GM19351 (cell line): ENCODE results near the gene SDHAF3.
"Not testable (repeated sequence)": the region's sequence is repeated elsewhere in the genome, so short reads cannot be mapped to it uniquely, and the experiment has no call there.

Experiments
- ATAC-seq: cut with Tn5 transposase; IDR thresholded peaks from one replicate; pipeline ENCODE4 v1.9.1; 2021; ENCODE audit warnings: mild to moderate bottlenecking, moderate library complexity; ENCODE audit not compliant: unreplicated experiment

SDHAF3 gene

DNA sequence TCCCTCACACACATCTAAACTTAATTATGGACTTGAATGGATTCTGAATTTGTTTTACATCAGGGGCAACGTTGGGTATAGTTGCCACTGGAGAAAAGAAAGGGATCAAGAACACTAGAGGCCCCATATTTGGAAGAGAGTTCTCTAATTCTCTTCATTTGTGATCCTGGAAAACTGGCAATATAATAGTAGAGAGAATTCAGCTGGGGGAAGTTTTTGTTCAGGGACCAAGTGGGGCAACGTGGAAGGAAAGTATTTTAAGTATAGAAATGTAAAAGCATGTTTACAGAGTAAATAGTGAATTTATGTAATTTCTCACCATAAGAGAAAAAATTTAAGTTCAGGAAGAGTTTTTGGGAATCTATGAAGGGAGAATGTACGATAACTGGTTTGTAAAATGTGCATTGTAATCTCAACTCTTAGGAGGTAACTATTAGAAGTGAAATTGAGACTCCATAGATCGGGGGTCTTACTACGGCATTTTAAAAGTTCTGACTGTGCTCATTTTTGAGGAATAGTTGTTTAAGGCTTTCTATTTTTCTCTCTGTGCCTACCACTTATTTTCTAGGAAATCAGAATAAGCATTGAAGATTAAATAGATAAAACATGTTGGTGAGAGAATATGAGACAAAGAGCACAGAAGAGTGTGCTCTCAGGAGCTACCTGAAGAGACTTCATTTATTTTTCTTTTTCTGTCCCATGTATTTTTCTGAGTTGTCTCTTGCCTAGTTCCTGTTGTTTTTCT is 3.4 kb downstream of the SDHAF3 start:
- ATAC-seq: no peak

DNA sequence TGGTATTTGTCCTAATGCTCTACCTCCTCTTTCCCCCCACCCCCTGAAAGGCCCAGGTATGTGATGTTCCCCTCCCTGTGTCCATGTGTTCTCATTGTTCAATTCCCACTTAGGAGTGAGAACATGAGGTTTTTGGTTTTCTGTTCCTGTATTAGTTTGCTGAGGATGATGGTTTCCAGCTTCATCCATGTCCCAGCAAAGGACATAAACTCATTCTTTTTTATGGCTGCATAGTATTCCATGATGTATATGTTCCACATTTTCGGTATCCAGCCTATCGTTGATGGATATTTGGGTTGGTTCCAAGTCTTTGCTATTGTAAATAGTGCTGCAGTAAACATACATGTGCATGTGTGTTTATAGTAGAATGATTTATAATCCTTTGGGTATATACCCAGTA is 5.6 kb downstream of the SDHAF3 start:
- ATAC-seq: not testable (repeated sequence)

DNA sequence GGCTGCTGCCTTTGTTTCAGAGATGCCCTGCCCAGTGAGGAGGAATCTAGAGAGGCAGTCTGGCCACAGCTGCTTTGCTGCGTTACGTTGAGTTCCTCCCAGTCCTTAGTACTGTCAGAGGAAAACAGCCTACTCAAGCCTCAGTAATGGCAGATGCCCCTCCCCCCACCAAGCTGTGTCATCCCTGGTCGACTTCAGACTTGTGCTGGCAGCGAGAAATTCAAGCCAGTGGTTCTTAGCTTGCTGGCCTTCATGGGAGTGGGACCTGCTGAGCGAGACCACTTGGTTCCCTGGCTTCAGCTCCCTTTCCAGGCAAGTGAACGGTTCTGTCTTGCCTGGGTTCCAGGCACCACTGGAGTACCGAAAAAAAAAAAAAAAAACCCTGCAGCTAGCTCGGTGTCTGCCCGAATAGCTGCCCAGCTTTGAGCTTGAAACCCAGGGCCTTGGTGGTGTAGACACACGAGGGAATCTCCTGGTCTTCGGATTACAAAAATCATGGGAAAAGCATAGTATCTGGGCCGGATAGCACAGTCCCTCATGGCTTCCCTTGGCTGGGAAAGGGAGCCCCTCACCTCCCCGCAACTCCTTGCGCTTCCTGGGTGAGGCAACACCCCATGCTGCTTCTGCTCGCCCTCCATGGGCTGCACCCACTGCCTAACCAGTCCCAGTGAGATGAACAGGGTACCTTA is 9.1 kb downstream of the SDHAF3 start:
- ATAC-seq: no peak

DNA sequence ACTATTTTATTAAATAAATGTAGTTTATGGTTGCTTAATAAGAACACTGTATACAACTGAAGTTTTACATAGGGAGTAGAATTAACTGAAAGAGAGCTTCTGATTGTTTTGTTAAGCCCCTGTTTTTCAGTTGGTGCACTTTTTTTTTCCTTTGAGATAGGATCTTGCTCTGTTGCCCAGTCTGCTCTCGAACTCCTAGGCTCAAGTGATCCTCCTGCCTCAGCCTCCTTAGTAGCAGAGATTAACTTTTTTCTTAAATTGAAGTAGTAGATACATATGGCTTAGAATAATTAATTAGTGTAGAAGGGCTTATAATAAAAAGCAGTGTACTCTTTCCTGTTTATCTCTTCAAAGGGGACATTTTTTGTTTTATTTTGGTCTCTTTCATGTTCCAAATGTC is 11.2 kb downstream of the SDHAF3 start:
- no peak for ATAC-seq

DNA sequence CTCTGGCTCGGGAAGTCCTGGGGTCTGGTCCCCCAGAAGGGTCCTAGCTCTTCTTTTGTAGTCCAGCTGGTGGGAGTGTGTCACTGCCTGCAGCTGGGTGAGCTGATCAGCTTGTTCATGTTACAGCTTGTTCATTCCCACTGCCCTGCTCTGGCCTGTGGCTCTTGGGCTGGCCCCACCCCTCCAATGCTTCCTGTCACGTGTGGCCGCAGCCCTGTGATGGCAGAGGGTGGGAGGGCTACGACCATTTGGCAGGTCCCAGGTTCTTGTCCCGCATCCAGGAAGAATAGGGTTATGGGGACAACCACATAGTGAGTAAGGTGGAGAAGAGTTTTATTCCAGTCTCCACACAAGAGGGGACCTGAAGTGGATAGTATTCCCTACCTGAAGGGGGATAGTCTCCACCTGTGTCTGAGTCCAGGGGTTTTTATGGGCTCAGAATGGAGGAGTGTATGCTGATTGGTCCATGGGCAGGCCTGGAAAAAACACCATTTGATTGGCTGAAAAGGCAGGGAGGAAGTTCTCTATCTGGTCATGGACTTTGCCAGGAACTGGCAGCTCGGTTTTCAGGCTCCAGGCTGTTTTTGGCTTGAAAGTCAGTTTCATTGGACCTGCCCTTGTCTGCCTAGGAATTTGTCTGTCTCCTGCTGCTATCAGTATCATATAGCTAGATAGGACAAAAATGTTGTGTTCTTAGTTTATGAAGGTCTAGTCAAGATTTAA is 13.1 kb downstream of the SDHAF3 start:
- no peak for ATAC-seq

DNA sequence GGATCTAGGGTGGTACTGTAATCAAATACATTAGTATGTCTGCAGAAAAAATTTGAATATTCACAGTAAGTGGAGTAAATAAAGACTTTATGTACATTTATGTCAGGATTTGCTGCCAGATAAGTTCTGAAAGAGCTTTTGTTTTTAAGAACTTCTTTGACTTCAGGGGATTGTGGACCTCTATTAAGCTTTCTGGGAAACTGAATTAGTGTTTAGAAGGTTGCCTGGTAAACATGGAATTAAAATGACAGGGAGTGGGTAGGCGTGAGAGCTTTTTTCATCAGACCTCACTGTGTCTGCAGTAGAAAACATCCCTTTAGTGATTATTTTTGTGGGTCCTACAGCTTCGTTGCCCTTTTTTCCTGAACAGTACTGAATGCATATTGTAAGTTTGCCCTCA is 15.7 kb downstream of the SDHAF3 start:
- ATAC-seq: no peak

DNA sequence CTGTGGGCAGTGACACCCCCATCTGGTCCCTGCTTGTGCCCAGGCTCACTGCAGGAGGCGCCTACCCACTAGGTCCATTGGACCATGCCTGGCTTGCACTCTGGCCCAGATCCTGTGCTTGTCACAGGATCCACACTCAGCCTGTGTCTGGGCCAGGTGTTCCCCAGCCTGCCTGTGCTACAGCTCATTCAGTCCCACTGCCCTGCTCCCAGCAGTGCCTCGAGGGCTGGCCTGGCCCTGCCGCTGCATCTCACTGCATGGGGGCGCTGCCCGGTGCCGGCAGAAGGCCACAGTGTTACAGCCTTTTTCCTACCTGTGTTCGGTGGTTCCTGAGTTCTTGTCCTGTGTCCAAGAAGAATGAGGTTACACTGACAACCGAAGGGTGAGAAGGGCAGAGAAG is 21.3 kb downstream of the SDHAF3 start:
- ATAC-seq: no peak

DNA sequence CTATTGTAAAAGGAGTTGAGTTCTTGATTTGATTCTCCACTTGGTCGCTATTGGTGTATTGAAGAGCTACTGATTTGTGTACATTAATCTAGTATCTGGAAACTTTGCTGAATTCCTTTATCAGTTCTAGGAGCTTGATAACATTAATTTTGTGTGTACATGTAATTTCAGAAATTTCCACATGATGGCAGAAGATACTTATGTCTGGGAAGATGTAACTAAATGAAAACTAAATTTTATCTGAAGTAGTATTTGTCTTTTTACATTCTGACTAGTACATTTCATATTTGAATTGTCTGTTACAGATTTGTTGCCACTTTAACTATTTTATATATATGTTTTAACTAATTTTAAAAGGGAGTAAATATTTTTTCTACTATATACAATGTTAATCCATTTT is 27.6 kb downstream of the SDHAF3 start:
- peak; percentile 60 for ATAC-seq

DNA sequence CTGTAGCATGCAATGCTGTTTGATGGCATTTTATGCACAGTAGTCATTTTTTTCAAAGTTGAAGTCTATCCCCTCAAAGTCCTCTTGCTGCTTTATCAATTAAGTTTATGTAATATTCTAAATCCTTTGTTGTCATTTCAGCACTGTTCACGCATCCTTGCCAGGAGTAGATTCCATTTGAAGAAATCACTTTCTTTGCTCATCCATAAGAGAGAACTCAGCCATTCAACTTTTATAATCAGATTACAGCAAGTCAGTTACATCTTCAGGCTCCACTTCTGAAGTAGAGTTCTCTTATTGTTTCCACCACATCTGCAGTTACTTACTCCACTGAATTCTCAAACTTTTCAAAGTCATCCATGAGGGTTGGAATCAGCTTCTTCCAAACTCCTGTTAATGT is 32.3 kb downstream of the SDHAF3 start:
- no peak for ATAC-seq

DNA sequence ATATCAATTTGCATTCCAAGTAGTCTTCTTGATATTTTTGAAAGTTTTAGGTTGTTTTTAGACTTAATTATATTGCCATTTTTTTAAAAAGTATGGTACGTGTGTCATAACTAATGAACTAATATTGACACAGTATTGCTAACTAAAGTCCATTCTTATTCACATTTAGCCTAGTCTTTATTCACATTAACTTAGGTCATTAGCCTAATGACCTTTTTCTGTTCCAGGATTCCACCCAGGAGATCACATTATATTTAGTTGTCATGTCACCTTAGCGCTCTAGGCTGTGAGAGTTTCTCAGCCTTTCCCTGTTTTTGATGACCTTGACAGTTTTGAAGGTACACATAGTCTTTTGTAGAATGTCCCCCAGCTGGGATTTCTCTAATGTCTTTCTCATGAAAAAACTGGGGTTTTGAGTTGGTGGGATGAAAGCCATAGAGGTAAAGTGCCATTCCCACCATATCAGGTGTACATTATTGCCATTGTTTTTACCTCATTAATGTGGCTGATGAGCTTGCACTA is 38.5 kb downstream of the SDHAF3 start:
- ATAC-seq: no peak

DNA sequence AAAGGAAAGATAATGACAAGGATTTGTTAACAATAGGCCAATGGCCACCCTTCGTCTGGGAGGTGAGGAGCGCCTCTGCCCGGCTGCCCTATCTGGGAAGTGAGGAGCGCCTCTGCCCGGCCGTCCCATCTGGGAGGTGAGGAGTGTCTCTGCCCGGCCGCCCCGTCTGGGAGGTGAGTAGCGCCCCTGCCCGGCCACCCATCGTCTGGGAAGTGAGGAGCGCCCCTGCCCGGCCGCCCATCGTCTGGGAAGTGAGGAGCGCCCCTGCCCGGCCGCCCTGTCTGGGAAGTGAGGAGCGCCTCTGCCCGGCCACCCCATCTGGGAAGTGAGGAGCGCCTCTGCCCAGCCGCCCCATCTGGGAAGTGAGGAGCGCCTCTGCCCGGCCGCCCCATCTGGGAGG is 42.5 kb downstream of the SDHAF3 start:
- not testable (repeated sequence) for ATAC-seq

DNA sequence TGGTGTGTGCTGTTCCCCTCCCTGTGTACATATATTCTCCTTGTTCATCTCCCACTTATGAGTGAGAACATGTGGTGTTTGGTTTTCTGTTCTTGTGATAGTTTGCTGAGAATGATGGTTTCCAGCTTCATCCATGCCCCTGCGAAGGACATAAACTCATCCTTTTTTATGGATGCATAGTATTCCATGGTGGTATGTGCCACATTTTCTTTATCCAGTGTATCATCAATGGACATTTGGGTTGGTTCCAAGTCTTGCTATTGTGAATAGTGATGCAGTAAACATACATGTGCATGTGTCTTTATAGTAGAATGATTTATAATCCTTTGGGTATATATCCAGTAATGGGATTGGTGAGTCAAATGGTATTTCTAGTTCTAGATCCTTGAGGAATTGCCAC is 44.1 kb downstream of the SDHAF3 start:
- not testable (repeated sequence) for ATAC-seq

DNA sequence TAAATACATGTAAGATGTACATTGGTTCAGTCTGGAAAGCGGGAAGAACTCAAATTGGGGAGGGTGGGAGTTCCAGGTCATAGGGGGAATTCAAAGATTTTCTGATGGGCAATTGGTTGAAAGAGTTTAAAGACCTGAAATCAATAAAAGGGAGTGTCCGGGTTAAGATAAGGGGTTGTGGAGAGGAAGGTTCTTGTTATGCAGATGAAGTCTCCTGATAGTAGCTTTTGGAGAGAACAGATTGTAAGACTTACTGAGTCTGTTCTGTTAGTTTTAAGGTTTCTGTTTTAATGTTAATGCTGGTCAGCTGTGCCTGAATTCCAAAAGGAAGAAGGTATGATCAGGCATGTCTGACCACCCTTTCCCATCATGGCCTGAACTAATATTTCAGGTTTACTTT is 48.8 kb downstream of the SDHAF3 start:
- ATAC-seq: no peak

DNA sequence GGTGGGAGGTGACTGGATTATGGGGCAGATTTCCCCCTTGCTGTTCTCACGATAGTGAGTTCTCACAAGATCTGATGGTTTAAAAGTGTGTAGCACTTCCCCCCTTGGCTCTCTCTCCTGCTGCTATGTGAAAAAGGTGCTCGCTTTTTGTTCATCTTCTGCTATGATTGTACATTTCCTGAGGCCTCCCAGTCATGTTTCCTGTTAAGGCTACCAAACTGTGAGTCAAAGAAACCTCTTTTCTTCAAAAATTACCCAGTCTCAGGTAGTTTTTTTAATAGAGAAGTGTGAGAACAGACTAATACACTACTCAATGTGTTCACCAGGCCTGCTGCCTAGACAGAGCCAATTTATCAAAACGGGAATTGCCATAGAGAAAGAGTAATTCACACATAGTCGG is 49.7 kb downstream of the SDHAF3 start:
- no peak for ATAC-seq

DNA sequence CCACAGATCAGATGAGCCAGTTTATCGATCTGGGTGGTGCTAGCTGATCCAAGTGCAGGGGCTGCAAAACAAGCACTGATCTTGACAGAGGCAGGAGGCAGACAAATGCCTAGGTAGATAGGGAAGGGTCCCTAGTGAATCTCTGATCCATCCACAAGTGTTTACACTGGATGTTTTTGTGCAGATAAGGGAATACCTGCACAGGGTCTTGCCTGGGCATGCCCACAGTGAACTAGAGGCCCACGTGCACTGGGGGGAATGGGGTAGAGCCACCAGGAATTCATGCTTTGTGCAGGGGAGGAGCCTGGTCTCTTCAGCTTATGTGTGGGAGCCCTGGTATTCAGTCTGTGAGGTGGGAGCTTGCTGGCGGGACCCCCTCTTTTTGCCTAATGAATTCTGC is 50.3 kb downstream of the SDHAF3 start:
- ATAC-seq: no peak

DNA sequence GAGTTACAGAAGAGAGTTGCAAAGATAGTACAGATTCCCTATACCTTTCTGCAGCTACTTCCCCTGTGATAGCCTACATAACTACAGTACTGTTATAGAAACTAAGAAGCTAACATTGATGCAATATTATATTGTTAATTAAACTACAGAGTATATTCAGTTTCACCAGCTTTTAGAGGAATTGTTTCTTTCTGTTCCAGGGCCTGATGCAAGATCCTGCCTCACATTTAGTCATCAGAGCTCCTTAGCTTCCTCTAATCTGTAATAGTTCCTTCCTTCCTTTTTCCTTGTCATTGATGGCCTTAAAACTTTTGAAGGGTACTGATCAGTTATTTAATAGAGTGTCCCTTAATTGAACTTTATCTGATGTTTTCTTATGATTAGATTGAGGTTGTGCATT is 56.8 kb downstream of the SDHAF3 start:
- no peak for ATAC-seq

DNA sequence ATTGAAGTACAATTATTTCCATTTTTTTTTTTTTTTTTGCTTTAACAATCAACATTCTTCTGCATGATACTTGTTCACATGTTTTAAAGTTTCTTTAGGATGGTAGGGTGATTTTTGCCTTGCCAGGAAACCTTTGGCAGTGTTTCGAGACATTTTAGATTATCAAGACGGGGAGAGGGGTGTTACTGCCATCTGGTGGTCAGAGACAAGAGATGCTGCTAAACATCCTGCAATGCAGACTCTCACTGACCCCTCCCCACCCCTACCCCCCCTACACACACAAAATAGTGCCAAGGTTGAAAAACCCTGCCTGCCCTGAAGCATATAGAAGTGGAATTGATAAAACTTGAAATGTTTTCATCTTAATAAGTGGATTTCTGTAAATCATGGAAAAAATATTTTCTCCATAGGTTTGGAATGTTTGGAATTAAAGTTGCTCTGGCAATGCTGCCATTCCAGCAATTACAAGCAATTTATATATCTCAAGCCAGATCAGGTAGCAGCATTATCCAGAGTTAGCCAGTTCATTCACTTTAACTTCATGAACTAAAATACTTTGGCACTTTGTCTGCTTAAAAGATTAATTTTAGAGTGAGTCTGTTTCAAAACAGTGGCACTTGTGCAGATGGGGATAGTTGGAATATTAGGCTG is 62.1 kb downstream of the SDHAF3 start:
- ATAC-seq: peak; percentile 94

DNA sequence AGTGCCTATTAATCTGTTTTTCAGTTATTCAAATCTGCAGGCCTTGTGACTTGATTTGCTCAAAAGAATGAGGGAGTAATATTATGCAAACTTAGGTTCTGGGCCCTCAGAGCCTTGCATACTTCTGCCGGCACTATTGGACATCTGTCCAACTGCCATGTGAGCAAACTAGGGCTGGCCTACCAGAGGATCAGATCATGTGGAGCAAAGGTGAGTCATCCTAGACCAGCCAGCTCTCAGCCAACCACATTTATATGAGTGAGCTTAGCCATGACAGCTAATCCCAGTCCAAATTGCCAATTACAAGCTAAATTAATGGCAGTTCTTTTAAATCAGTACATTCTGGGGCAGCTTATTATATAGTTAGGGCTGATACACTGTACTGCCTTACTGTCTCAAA is 69.6 kb downstream of the SDHAF3 start:
- no peak for ATAC-seq

DNA sequence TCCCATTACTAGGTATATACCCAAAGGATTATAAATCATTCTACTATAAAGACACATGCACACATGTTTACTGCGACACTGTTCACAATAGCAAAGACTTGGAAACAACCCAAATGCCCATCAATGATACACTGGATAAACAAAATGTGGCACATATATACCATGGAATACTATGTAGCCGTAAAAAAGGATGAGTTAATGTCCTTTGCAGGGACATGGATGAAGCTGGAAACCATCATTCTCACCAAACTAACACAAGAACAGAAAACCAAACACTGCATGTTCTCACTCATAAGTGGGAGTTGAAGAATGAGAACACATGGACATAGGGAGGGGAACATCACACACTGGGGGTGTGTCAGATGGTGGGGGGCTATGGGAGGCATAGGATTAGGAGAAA is 78.7 kb downstream of the SDHAF3 start:
- ATAC-seq: not testable (repeated sequence)

DNA sequence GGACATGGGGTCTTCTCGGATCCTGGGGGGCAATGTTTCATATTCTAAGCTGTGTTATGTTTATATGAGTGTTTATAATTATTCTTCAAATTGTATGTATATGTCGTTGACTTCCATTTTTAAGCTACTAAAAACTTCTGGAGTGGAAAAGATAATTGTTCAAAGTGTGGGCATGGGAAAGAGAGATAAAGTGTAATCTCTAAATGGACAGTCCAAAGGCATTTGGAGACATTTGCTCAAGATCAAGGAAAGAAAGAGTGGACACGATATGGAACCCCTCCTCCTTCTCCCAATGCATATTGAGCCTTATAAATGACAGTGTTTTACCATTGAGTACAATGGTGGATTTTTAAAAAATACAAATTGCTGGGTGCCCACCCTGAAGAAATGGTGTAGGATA is 81.1 kb downstream of the SDHAF3 start:
- ATAC-seq: no peak

DNA sequence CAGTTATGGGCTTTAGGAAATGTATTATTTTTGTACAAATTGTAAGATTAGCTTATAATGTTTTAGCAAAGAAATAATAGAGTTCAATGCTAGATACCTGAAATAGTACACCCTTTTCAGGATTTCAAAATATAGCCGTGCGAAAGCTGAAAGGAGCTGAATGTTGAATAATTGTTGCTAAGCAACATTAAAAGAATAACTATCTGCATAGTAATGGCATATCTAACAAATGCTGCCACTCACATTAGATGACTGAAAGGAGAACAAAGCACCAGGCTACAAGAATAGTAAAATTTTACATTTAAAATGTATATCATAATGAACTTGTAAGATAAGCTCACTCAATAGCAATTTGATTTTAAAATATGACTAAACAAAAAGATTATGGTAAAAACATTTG is 82.5 kb downstream of the SDHAF3 start:
- no peak for ATAC-seq
